Esophagus squamous epithelium (tissue), 5 donors: ENCODE measurements around the gene NFE2L1. TPM values are rescaled to one million over a fixed set of nuclear protein-coding genes. Genes with fewer than 3 reads are reported as not detected.
"Not testable (repeated sequence)": the region's sequence is repeated elsewhere in the genome, so short reads cannot be mapped to it uniquely, and the experiment has no call there.

Experiments
- DNase-seq: peaks from one replicate; lab custom pipeline; 2025; lab: John Stamatoyannopoulos, UW
- H3K27ac ChIP-seq, 4 donors: fragments of 200-600 bp; sonication (generic); one replicate each; pipeline ENCODE4 v1.5.1; 2016 to 2019; ENCODE audit warnings: mild to moderate bottlenecking in 1 of 4
- H3K27me3 ChIP-seq, 4 donors: fragments of 200-600 bp; sonication (generic); 1 replicate in 3 of 4; 2 replicates in 1 of 4; pipeline versions ENCODE4 v1.5.1 to v1.6.0; 2017 to 2021; ENCODE audit warnings: antibody characterized with exemption in 1 of 4
- H3K36me3 ChIP-seq, 3 donors: fragments of 200-600 bp; sonication (generic); one replicate each; pipeline ENCODE4 v1.5.1; 2016 to 2019
- H3K4me1 ChIP-seq, 3 donors: fragments of 200-600 bp; sonication (generic); one replicate each; pipeline ENCODE4 v1.5.1; 2017 to 2019
- H3K4me3 ChIP-seq, 4 donors: fragments of 200-600 bp; sonication (generic); 1 replicate in 3 of 4; 2 replicates in 1 of 4; pipeline ENCODE4 v1.5.1; 2016 to 2019; ENCODE audit warnings: mild to moderate bottlenecking in 2 of 4, moderate library complexity in 1 of 4
- H3K9me3 ChIP-seq, 3 donors: fragments of 200-600 bp; sonication (generic); one replicate each; pipeline ENCODE4 v1.5.1; 2016 to 2019
- POLR2A ChIP-seq, 4 donors: fragments of 450-650 bp; IDR thresholded peaks; one replicate each; pipeline ENCODE4 v1.6.1; 2017; ENCODE audit warnings: antibody characterized with exemption in 4 of 4, mild to moderate bottlenecking in 4 of 4, moderate library complexity in 3 of 4
- WGBS, 2 donors: methylation state at CpG; one replicate each; pipeline ENCODE4 v1.1.5; 2018; 5-methylcytosine and 5-hydroxymethylcytosine counted together
- intact Hi-C: fragments of 100-400 bp; cut with DNase I; formaldehyde crosslinking; loops from one replicate; pipeline ENCODE4 v1.15.0; 2022
- total RNA-seq, 4 donors: library from RNA; depleted of rRNA; stranded (reverse); fragments of >200 nt; gene quantifications; one replicate each; pipeline ENCODE4 v1.1.0, GENCODE V29; 2016
- TF ChIP-seq, protein P1 (sequence below), 6 experiments: fragments of 450-650 bp in 4 of 6; fragments of 200-600 bp in 2 of 6; sonication (generic) in 2 of 6; IDR thresholded peaks; one replicate each; pipeline ENCODE4 v1.5.1; 2016 to 2019; ENCODE audit warnings: antibody characterized with exemption in 6 of 6, mild to moderate bottlenecking in 4 of 6, moderate library complexity in 4 of 6
- donor health status: DM: yes; HTN: yes; CAD: no.

NFE2L1 gene
- total RNA-seq, 4 donors from 2014 or later, result 41.6 to 103 (median 60.0) TPM

DNA sequence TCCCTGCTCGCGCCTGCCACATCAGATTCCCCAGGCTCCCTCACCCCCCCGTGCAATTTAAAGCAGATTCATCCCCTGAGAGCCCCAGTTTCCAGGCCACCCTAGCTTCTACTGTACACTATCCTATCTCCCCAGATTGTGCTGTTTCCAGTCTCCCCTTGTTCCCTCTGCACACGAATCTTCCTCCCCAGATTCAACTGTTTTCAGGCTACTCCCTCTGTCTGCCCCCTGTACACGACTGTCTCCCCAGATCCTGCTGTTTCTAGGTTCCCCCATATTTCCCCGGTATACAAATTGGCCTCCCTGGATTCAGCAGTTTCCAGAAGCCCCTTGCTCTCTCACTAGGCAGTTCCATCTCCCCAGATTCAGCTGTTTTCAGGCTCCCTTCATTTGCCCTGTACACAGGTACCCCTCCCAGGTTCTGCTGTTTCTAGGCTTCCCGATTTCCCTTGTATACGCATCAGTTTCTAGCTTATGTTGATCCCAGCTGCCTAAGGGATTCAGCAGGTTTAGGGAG, 33.5 kb upstream of the NFE2L1 start:
- H3K4me3 ChIP-seq, result no peak overlapping the region
- H3K36me3 ChIP-seq, result no peaks in the 10 kb centered on the region
- H3K27me3 ChIP-seq, result peaks cover 0 to 73% (median 7%) of the 10 kb centered on the region in 4 donors
- DNase-seq, result no peak
- no peak overlapping the region for H3K27ac ChIP-seq
- H3K9me3 ChIP-seq, result no peaks in the 10 kb centered on the region
- TF ChIP-seq, protein P1, sequence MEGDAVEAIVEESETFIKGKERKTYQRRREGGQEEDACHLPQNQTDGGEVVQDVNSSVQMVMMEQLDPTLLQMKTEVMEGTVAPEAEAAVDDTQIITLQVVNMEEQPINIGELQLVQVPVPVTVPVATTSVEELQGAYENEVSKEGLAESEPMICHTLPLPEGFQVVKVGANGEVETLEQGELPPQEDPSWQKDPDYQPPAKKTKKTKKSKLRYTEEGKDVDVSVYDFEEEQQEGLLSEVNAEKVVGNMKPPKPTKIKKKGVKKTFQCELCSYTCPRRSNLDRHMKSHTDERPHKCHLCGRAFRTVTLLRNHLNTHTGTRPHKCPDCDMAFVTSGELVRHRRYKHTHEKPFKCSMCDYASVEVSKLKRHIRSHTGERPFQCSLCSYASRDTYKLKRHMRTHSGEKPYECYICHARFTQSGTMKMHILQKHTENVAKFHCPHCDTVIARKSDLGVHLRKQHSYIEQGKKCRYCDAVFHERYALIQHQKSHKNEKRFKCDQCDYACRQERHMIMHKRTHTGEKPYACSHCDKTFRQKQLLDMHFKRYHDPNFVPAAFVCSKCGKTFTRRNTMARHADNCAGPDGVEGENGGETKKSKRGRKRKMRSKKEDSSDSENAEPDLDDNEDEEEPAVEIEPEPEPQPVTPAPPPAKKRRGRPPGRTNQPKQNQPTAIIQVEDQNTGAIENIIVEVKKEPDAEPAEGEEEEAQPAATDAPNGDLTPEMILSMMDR (IDR thresholded peaks at IDR 0.05), result no peak
- no peak for TF ChIP-seq POLR2A (IDR thresholded peaks at IDR 0.05)
- peaks cover 9 to 15% (median 10%) of the 10 kb centered on the region in 3 donors for H3K4me1 ChIP-seq
- intact Hi-C loops, result loop anchor here (10.0 kb wide), 1 partner anchor 60 kb away; the partner anchor contains the start of gene PRR15L
- WGBS, 2 donors, result 68 to 73% methylated on average over 7 to 8 of the region's 8 CpGs

DNA sequence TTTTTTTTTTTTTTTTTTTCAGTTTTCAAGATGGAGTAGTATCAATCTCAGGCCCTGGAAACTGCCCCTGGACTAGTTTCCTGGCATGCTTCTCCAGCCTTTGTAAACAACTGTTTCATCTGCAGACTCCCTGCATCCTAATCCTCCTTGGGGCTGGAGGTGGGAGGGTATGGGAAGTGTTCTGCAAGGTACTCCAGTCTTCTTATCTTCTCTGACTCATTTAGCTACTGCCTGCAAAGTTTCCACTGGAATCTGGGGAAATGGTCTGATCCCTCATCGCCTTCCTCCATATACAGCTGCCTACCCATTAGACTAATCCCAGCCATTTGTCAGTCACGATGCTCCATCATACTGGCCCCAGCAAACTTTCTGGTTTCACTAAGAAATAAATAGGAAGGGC, 32.0 kb upstream of the NFE2L1 start:
- Histone ChIP-seq H3K4me3 (no peak overlapping the region), H3K27me3 (peaks cover 0 to 68% (median 2%) of the 10 kb centered on the region in 4 donors), H3K27ac (no peak overlapping the region), H3K9me3 (no peaks in the 10 kb centered on the region), H3K4me1 (peaks cover 9 to 15% (median 10%) of the 10 kb centered on the region in 3 donors), H3K36me3 (no peaks in the 10 kb centered on the region)
- 80 to 86% methylated on average over 2 of the region's 2 CpGs for WGBS, 2 donors
- no peak for DNase-seq
- TF ChIP-seq, protein P1 (IDR thresholded peaks at IDR 0.05), result no peak
- TF ChIP-seq POLR2A (IDR thresholded peaks at IDR 0.05), result no peak
- intact Hi-C loops, result loop anchor here (10.0 kb wide), 1 partner anchor 61 kb away; the partner anchor contains the start of gene PRR15L

DNA sequence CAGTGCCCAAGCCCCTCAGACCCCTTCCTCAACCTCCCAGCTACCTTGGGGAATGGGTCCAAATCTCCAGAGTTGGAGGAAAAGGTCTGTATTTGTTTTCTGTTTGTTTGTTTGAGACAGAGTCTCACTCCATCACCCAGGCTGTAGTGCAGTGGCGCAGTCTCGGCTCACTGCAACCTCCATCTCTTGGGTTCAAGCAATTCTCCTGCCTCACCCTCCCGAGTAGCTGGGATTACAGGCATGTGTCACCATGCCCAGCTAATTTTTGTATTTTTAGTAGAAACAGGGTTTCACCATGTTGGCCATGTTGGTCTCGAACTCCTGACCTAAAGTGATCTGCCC, 30.4 kb upstream of the NFE2L1 start:
- WGBS, 2 donors, result 84 to 89% methylated on average over 4 of the region's 4 CpGs
- intact Hi-C loops, result loop anchor here (10.0 kb wide), 1 partner anchor 63 kb away; the partner anchor contains the start of gene PRR15L
- not testable (repeated sequence) for H3K27ac ChIP-seq

DNA sequence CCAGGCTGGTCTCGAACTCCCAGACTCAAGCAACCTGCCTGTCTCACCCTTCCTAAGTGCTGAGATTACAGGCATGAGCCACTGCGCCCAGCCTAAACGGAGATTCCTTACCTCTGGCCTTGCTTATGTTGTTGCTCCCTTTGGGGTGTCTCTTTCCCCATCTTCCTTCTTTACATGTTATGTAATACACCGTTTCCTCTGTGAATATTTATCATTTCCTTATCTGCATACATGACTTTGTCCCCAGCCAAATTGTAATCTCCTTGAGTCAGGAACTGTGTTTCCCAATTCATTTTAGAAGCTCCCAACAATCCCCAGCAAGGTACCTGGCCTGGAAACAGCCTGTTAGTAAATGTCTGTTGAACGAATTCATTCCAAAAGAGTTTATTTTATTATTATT, 26.2 kb upstream of the NFE2L1 start:
- peaks cover 0 to 44% (median 0%) of the 10 kb centered on the region in 4 donors for H3K27me3 ChIP-seq
- H3K4me1 ChIP-seq, result peaks cover 34 to 41% (median 34%) of the 10 kb centered on the region in 3 donors
- DNase-seq, result no peak
- H3K9me3 ChIP-seq, result no peaks in the 10 kb centered on the region
- intact Hi-C loops, result no loop called here
- no peak overlapping the region for H3K4me3 ChIP-seq
- 49 to 58% methylated on average over 4 to 5 of the region's 5 CpGs for WGBS, 2 donors
- no peak for TF ChIP-seq POLR2A (IDR thresholded peaks at IDR 0.05)
- TF ChIP-seq, protein P1 (IDR thresholded peaks at IDR 0.05), result no peak
- H3K27ac ChIP-seq, result no peak overlapping the region
- H3K36me3 ChIP-seq, result no peaks in the 10 kb centered on the region

More for the DNA sequence above, 30.4 kb upstream of the NFE2L1 start:
- peaks cover 0 to 63% (median 0%) of the 10 kb centered on the region in 4 donors for H3K27me3 ChIP-seq
- not testable (repeated sequence) for H3K4me1 ChIP-seq, H3K9me3 ChIP-seq, H3K36me3 ChIP-seq, DNase-seq, H3K4me3 ChIP-seq

DNA sequence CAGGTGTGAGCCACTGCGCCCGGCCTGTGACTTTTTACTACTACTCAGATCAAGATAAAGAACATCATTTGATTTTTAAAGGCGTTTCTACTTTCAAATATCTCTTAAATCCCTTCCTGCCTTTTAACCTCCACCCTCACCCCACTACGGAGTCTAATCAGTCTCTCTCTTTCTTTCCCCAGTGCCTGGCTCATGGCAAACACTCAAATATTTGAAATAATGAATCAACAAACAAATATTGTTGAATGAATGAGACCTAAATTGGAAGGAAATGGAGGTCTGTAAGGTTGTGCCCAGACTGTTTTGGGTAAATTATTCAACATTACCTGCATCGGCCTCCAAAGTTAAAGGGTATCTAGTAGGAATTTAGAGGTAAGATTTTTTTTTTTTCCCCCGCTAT, 25.3 kb upstream of the NFE2L1 start:
- H3K4me1 ChIP-seq, result peaks cover 34 to 45% (median 37%) of the 10 kb centered on the region in 3 donors
- peak overlapping the region in 1 of 4 donors; percentile 70 for H3K4me3 ChIP-seq
- no peaks in the 10 kb centered on the region for H3K36me3 ChIP-seq
- H3K27ac ChIP-seq, result peak overlapping the region in 1 of 4 donors; percentile 86
- no peak for TF ChIP-seq POLR2A (IDR thresholded peaks at IDR 0.05)
- TF ChIP-seq, protein P1 (IDR thresholded peaks at IDR 0.05), result no peak
- peaks cover 0 to 44% (median 0%) of the 10 kb centered on the region in 4 donors for H3K27me3 ChIP-seq
- intact Hi-C loops, result no loop called here
- DNase-seq, result no peak
- 32 to 46% methylated on average over 4 to 6 of the region's 6 CpGs for WGBS, 2 donors
- no peaks in the 10 kb centered on the region for H3K9me3 ChIP-seq
